ENCODE measurements around the gene CEP97. TPM values are rescaled to one million over a fixed set of nuclear protein-coding genes. Genes with fewer than 3 reads are reported as not detected.

CEP97 gene
- polyA plus RNA-seq, 1 donor (not counting 4 experiments of a cell fraction or from before 2014, with no cell fraction given) = 3.6 TPM

GRCh38 chr3:101819649-101820206, 95.3 kb downstream of the CEP97 start:
- Histone ChIP-seq H3K4me3 (ENCODE audit: control insufficient read depth in 2 of 3, extremely low read depth in 1 of 3, insufficient read depth in 2 of 3, low read depth in 1 of 3, low read length in 3 of 3) (no peak overlapping the region), H3K4me2 (ENCODE audit: control insufficient read depth, extremely low read depth, insufficient read depth, low read depth, low read length) (no peak overlapping the region), H3K79me2 (ENCODE audit: control insufficient read depth, insufficient read depth, low read length) (no peaks in the 10 kb centered on the region), H3K36me3 (ENCODE audit: control insufficient read depth in 2 of 2, extremely low read depth in 1 of 2, insufficient read depth in 2 of 2, low read length in 2 of 2) (no peaks in the 10 kb centered on the region), H3K9ac (ENCODE audit: control insufficient read depth, extremely low read depth, insufficient read depth, low read length) (no peak overlapping the region), H3K9me1 (ENCODE audit: control insufficient read depth, extremely low read depth, insufficient read depth, low read length) (no peaks in the 10 kb centered on the region), H3K9me3 (ENCODE audit: control insufficient read depth, low read depth, low read length) (no peaks in the 10 kb centered on the region), H3K4me1 (ENCODE audit: control insufficient read depth, extremely low read depth, insufficient read depth, low read length) (peaks cover 4% of the 10 kb centered on the region), H3K27me3 (ENCODE audit: control insufficient read depth, extremely low read depth, insufficient read depth, low read length) (no peaks in the 10 kb centered on the region), H3K27ac (ENCODE audit: control insufficient read depth, insufficient read depth, low read length) (no peak overlapping the region), H2AFZ (ENCODE audit: control insufficient read depth, low read length) (no peak overlapping the region), H4K20me1 (ENCODE audit: control insufficient read depth, extremely low read depth, insufficient read depth, low read length) (no peaks in the 10 kb centered on the region)
- TF ChIP-seq, protein P1, sequence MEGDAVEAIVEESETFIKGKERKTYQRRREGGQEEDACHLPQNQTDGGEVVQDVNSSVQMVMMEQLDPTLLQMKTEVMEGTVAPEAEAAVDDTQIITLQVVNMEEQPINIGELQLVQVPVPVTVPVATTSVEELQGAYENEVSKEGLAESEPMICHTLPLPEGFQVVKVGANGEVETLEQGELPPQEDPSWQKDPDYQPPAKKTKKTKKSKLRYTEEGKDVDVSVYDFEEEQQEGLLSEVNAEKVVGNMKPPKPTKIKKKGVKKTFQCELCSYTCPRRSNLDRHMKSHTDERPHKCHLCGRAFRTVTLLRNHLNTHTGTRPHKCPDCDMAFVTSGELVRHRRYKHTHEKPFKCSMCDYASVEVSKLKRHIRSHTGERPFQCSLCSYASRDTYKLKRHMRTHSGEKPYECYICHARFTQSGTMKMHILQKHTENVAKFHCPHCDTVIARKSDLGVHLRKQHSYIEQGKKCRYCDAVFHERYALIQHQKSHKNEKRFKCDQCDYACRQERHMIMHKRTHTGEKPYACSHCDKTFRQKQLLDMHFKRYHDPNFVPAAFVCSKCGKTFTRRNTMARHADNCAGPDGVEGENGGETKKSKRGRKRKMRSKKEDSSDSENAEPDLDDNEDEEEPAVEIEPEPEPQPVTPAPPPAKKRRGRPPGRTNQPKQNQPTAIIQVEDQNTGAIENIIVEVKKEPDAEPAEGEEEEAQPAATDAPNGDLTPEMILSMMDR (optimal IDR thresholded peaks at IDR 0.05 in 1 of 3, IDR thresholded peaks at IDR 0.05 in 1 of 3, conservative IDR thresholded peaks at IDR 0.05 in 1 of 3; ENCODE audit: extremely low read depth in 1 of 3, insufficient read depth in 2 of 3, low read length in 3 of 3) = no peak
- no peak for TF ChIP-seq EZH2 (IDR thresholded peaks at IDR 0.05; ENCODE audit: low read length)
- no peak for FAIRE-seq
- dilution Hi-C loops (cut with MboI; ENCODE audit: extremely low pct_ligation_motif_present, low sequenced_read_pairs) = no loop called here
- no peak for DNase-seq (ENCODE audit: low read depth, low spot score)

Other genes with a start within 250 kb of the CEP97 start
- 2.7 to 7.4 TPM (median 5.2 TPM) in 3 replicates for gene SENP7, start 211.4 kb upstream of the CEP97 start, polyA plus RNA-seq
- 21.6 to 35.5 TPM (median 25.6 TPM) in 3 replicates for gene TRMT10C, start 162.7 kb upstream of the CEP97 start, polyA plus RNA-seq
- 37.9 to 97.8 TPM (median 73.0 TPM) in 3 replicates for gene PCNP, start 150.4 kb upstream of the CEP97 start, polyA plus RNA-seq
- 10.4 to 19.7 TPM (median 13.8 TPM) in 3 replicates for gene ZBTB11, start 47.5 kb upstream of the CEP97 start, polyA plus RNA-seq
- gene RPL24, start 37.9 kb upstream of the CEP97 start, polyA plus RNA-seq = 787 to 1,581 TPM (median 1,426 TPM) in 3 replicates
- 15.8 to 19.9 TPM (median 16.8 TPM) in 3 replicates for gene NXPE3, start 54.6 kb downstream of the CEP97 start, polyA plus RNA-seq
- gene NFKBIZ, start 124.9 kb downstream of the CEP97 start, polyA plus RNA-seq = 24.6 to 133 TPM (median 88.9 TPM) in 3 replicates

Data from keratinocyte (primary cell).